Right lobe of liver (tissue), 4 donors: ENCODE results near the gene GTF3C2.

ENCODE experiments used
- CTCF ChIP-seq, 4 donors: fragments of 200-600 bp in 3 of 4; fragments of 450-650 bp in 1 of 4; IDR thresholded peaks; one replicate each; pipeline versions ENCODE4 v1.5.1 to v1.8.0; 2016 to 2022; ENCODE audit warnings: antibody characterized with exemption in 4 of 4, mild to moderate bottlenecking in 2 of 4
- POLR2A ChIP-seq: fragments of 450-650 bp; IDR thresholded peaks from one replicate; pipeline ENCODE4 v1.6.1; 2017; ENCODE audit warnings: antibody characterized with exemption, mild to moderate bottlenecking
- donor health status: DM: no; HTN: no; CAD: no.
- donor health status: DM: no; HTN: no; CAD: no.
- donor health status: DM: no; HTN: yes; CAD: no.

- TF ChIP-seq CTCF (IDR thresholded peaks at IDR 0.05) (no peak), POLR2A (no peak)
Observed at GRCh38 chr2:27313882-27314645, 42.5 kb downstream of the GTF3C2 start.
